Measurements from ENCODE around the gene SLC44A1.

Gene SLC44A1

DNA sequence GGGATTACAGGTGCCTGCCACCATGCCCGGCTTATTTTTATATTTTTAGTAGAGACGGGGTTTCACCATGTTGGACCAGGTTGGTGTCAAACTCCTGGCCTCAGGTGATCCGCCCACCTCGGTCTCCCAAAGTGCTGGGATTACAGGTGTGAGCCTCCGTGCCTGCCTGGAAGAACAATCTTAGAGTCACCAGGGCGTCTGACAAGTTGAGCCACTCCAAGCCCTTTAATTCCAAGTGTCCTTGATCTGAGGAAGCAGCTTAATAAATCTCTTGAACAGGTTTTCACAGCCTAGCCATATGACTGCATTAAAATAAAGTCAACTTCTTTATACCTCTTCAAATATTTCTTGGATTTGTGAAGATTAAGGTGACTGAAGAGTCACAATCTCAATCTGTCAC lies 31.5 kb downstream of the SLC44A1 start:
- H3K9me3 ChIP-seq (ENCODE audit: low read length) = no peaks in the 10 kb centered on the region
- no peak for TF ChIP-seq EZH2 (IDR thresholded peaks at IDR 0.05; ENCODE audit: borderline replicate concordance, low read length)
- TF ChIP-seq, protein P1, sequence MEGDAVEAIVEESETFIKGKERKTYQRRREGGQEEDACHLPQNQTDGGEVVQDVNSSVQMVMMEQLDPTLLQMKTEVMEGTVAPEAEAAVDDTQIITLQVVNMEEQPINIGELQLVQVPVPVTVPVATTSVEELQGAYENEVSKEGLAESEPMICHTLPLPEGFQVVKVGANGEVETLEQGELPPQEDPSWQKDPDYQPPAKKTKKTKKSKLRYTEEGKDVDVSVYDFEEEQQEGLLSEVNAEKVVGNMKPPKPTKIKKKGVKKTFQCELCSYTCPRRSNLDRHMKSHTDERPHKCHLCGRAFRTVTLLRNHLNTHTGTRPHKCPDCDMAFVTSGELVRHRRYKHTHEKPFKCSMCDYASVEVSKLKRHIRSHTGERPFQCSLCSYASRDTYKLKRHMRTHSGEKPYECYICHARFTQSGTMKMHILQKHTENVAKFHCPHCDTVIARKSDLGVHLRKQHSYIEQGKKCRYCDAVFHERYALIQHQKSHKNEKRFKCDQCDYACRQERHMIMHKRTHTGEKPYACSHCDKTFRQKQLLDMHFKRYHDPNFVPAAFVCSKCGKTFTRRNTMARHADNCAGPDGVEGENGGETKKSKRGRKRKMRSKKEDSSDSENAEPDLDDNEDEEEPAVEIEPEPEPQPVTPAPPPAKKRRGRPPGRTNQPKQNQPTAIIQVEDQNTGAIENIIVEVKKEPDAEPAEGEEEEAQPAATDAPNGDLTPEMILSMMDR (IDR thresholded peaks at IDR 0.05; ENCODE audit: low read length) = no peak
- no peaks in the 10 kb centered on the region for H3K27me3 ChIP-seq (ENCODE audit: insufficient read depth, low read length)
- H3K27ac ChIP-seq (ENCODE audit: low read depth, low read length, poor library complexity, severe bottlenecking) = no peak overlapping the region
- H3K9me2 ChIP-seq (ENCODE audit: low read depth, low read length) = no peaks in the 10 kb centered on the region
- no peaks in the 10 kb centered on the region for H3K36me3 ChIP-seq (ENCODE audit: insufficient read depth, low read length)
- no peak overlapping the region for H2AFZ ChIP-seq (ENCODE audit: low read length)
- H3K79me2 ChIP-seq (ENCODE audit: insufficient read depth, low read length) = peaks cover 43% of the 10 kb centered on the region
- H4K20me1 ChIP-seq (ENCODE audit: insufficient read depth, low read length) = no peaks in the 10 kb centered on the region
- H3K4me3 ChIP-seq (ENCODE audit: low read depth, low read length, poor library complexity, severe bottlenecking) = no peak overlapping the region
- no peaks in the 10 kb centered on the region for H3F3A ChIP-seq (ENCODE audit: insufficient read depth, low read length)
- H3K4me2 ChIP-seq (ENCODE audit: low read length) = no peak overlapping the region
- no peaks in the 10 kb centered on the region for H3K4me1 ChIP-seq (ENCODE audit: insufficient read depth, low read length, severe bottlenecking)
- H3K9ac ChIP-seq (ENCODE audit: low read length) = no peak overlapping the region

DNA sequence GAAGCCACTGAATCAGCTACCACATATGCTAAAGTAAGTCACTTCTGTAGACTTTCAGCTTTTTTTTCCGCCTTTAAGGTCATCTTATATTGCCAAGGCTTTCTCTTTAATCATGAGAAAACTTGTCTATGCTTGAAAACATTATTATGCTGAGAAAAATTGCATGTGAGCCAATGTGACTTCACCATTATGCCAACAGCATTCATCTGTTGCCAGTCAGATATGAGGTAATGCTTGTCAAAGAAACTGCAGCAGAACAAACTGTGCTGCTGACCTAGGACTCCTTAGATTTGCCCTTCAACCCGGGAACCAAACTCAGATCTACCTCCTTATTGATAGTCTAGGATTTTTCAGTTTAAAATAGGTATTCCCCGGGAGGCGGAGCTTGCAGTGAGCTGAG lies 34.3 kb downstream of the SLC44A1 start:
- H3K36me3 ChIP-seq (ENCODE audit: insufficient read depth, low read length) = no peaks in the 10 kb centered on the region
- TF ChIP-seq, protein P1 (IDR thresholded peaks at IDR 0.05; ENCODE audit: low read length) = no peak
- no peak for TF ChIP-seq EZH2 (IDR thresholded peaks at IDR 0.05; ENCODE audit: borderline replicate concordance, low read length)
- H3K79me2 ChIP-seq (ENCODE audit: insufficient read depth, low read length) = peaks cover 41% of the 10 kb centered on the region
- no peaks in the 10 kb centered on the region for H4K20me1 ChIP-seq (ENCODE audit: insufficient read depth, low read length)
- no peaks in the 10 kb centered on the region for H3K27me3 ChIP-seq (ENCODE audit: insufficient read depth, low read length)
- no peaks in the 10 kb centered on the region for H3F3A ChIP-seq (ENCODE audit: insufficient read depth, low read length)
- peaks cover 2% of the 10 kb centered on the region for H3K4me1 ChIP-seq (ENCODE audit: insufficient read depth, low read length, severe bottlenecking)
- H3K9me2 ChIP-seq (ENCODE audit: low read depth, low read length) = no peaks in the 10 kb centered on the region
- H3K27ac ChIP-seq (ENCODE audit: low read depth, low read length, poor library complexity, severe bottlenecking) = no peak overlapping the region
- H3K9ac ChIP-seq (ENCODE audit: low read length) = no peak overlapping the region
- H3K4me2 ChIP-seq (ENCODE audit: low read length) = no peak overlapping the region
- H3K4me3 ChIP-seq (ENCODE audit: low read depth, low read length, poor library complexity, severe bottlenecking) = no peak overlapping the region
- H3K9me3 ChIP-seq (ENCODE audit: low read length) = no peaks in the 10 kb centered on the region
- H2AFZ ChIP-seq (ENCODE audit: low read length) = no peak overlapping the region

DNA sequence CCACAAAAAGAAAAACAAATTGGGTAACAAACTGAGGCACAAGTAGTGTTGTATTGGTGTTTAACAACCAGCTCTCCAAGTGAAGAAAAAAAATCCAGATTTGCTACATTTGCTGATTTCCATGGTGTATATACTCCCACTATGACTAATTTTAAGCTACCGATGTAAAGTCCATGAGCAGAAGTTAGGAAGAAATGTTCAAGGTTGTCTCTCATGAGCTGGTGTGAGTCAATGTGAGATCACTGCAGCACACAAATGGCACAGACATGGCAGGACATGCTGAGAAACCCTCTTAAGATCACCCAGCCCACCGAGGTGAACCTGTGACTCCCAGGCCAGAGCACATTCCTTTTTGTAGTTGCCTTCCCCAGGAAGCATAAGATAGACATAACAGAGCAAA lies 36.2 kb downstream of the SLC44A1 start:
- TF ChIP-seq EZH2 (IDR thresholded peaks at IDR 0.05; ENCODE audit: borderline replicate concordance, low read length) = no peak
- TF ChIP-seq, protein P1 (IDR thresholded peaks at IDR 0.05; ENCODE audit: low read length) = no peak
- no peaks in the 10 kb centered on the region for H3K36me3 ChIP-seq (ENCODE audit: insufficient read depth, low read length)

More for the DNA sequence above, 36.2 kb downstream of the SLC44A1 start:
- Histone ChIP-seq H2AFZ (ENCODE audit: low read length) (no peak overlapping the region), H3K4me2 (ENCODE audit: low read length) (no peak overlapping the region), H4K20me1 (ENCODE audit: insufficient read depth, low read length) (no peaks in the 10 kb centered on the region), H3K4me3 (ENCODE audit: low read depth, low read length, poor library complexity, severe bottlenecking) (no peak overlapping the region), H3K27me3 (ENCODE audit: insufficient read depth, low read length) (no peaks in the 10 kb centered on the region), H3K4me1 (ENCODE audit: insufficient read depth, low read length, severe bottlenecking) (peaks cover 7% of the 10 kb centered on the region), H3F3A (ENCODE audit: insufficient read depth, low read length) (no peaks in the 10 kb centered on the region), H3K79me2 (ENCODE audit: insufficient read depth, low read length) (peaks cover 37% of the 10 kb centered on the region), H3K9ac (ENCODE audit: low read length) (no peak overlapping the region), H3K9me3 (ENCODE audit: low read length) (no peaks in the 10 kb centered on the region), H3K9me2 (ENCODE audit: low read depth, low read length) (no peaks in the 10 kb centered on the region), H3K27ac (ENCODE audit: low read depth, low read length, poor library complexity, severe bottlenecking) (no peak overlapping the region)

All from OCI-LY1 (cell line).